Activated naive CD8-positive, alpha-beta T cell treated with anti-CD3 and anti-CD28 coated beads, Interleukin-2, amount 50 U/mL, for 16 hours (primary cell): ENCODE data around the gene MSX2.

Source experiments
- DNase-seq: peaks from one replicate; pipeline ENCODE4 v3.0.0-alpha.2; 2020; ENCODE audit warnings: low read depth, low spot score

Gene MSX2

DNA sequence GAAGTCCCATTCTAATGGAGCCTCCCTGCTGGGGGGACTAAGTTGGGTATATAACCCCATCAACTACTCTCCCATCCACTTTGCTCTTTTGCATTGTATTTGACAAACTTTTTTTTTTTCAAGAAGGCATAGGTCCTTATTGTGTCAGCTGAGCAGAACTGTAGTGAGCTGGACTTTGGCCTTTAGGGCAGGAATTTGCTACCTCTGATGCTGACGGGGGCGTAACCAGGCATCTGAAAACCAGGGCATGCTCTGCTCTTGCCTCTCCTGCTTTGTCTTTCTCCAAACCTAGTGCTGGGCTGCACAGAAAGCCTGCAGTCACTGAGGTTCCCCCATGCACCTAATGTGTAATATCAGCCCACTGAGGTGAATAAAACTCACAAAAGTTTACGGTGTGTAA is 49.0 kb downstream of the MSX2 start:
- DNase-seq: no peak

DNA sequence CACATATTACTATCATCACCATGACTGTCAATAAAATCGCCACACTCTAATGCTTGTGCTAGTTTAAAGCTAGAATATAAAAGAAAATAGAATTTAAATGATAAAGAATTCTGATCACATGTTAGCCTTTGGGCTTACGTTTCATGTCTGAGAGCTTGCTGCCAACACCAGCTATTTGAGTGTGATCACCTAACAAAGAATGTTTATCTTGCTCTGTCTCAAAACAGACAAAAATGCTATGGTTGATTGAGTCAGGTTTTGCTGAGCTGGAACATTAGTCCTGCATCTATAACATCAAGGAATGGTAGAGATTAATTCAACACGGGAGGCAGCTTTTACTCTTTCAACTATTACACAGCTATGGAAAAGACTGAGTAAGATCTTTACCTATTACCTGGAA is 50.7 kb downstream of the MSX2 start:
- DNase-seq: no peak

DNA sequence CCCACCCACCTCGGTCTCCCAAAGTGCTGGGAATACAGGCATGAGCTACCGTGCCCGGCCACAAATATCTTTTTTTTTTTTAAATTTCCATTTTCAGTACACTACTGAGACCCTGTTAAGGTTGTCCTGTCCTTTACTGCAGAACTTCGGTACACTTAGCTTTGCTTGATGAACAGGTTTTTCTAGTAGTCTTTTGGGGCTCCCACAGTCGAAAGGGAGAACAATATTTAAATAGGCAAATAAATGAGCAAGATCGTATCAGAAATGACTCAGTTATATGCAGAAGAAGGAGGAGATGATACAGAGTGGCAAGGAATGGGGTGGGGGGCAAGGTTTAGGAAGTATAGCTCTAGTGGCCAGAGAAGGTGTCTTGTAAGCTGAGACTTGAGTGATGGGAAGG is 52.7 kb downstream of the MSX2 start:
- DNase-seq: no peak

DNA sequence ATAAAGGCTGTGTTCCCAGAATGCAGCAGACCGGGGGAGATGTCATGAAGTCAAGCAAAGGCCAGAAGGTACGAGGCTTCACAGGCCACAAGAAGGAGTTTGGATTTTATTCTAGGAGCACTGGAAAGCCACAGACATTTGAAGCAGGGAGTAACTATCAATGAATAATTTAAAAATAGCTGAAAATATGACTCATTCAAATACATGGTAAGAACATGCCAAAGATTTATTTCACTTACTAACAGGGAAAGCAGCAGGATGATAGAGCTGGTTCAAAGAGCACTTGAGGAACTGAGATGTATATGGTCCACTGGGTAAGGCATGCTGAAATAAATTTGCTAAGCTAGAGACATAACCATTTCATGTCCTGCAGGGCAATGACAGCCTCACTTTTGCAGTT is 53.2 kb downstream of the MSX2 start:
- no peak for DNase-seq
